K562 (cell line): ENCODE data around the gene PRR15L. TPM values are rescaled to one million over a fixed set of nuclear protein-coding genes. Genes with fewer than 3 reads are reported as not detected.

Experiments
- CBX1 ChIP-seq: sonication (generic); IDR thresholded peaks from 2 replicates; pipeline ENCODE4 v1.6.1; 2016; ENCODE audit warnings: antibody characterized with exemption, low read depth, mild to moderate bottlenecking
- CBX3 ChIP-seq, 2 experiments: IDR thresholded peaks; 1 replicate in 1 of 2; 2 replicates in 1 of 2; pipeline ENCODE4 v1.6.1; 2012; ENCODE audit warnings: inconsistent platforms in 2 of 2, low read length in 2 of 2, borderline replicate concordance in 1 of 2, control low read depth in 1 of 2
- E2F8 ChIP-seq: fragments of 450-650 bp; IDR thresholded peaks from 2 replicates; pipeline ENCODE4 v1.7.1; 2018; ENCODE audit warnings: mild to moderate bottlenecking, low read depth; ENCODE audit not compliant: partially characterized antibody
- HNRNPL ChIP-seq: fragments of 200-400 bp; formaldehyde crosslinking; IDR thresholded peaks from 2 replicates; pipeline ENCODE4 v1.6.1; 2017; ENCODE audit warnings: low read depth, mild to moderate bottlenecking, low read length
- NEUROD1 ChIP-seq: fragments of 150-350 bp; IDR thresholded peaks from 2 replicates; pipeline ENCODE4 v1.6.1; 2014; ENCODE audit warnings: borderline replicate concordance, low read length, low read depth; ENCODE audit not compliant: partially characterized antibody
- PRDM10 ChIP-seq: fragments of 450-650 bp; IDR thresholded peaks from 2 replicates; pipeline ENCODE4 v1.6.1; 2018; ENCODE audit not compliant: partially characterized antibody
- STAG1 ChIP-seq: sonication (generic); formaldehyde crosslinking; IDR thresholded peaks from 2 replicates; pipeline ENCODE4 v1.5.0; 2020; ENCODE audit warnings: missing genetic modification reagents, borderline replicate concordance
- TBP ChIP-seq: optimal IDR thresholded peaks from 2 replicates; pipeline ENCODE3; 2011; ENCODE audit warnings: low read depth, low read length, improper control_type of control experiment
- U2AF1 ChIP-seq: fragments of 200-400 bp; formaldehyde crosslinking; optimal IDR thresholded peaks from 2 replicates; pipeline ENCODE3; 2017; ENCODE audit warnings: mild to moderate bottlenecking, low read depth, low read length, moderate library complexity
- ZBTB49 ChIP-seq: sonication (generic); formaldehyde crosslinking; IDR thresholded peaks from 2 replicates; pipeline ENCODE4 v1.8.0; 2022; ENCODE audit warnings: missing genetic modification reagents, mild to moderate bottlenecking, borderline replicate concordance
- ZNF609 ChIP-seq: sonication (generic); formaldehyde crosslinking; IDR thresholded peaks from 2 replicates; pipeline ENCODE4 v1.8.1; 2023; ENCODE audit warnings: missing genetic modification reagents, mild to moderate bottlenecking, borderline replicate concordance
- ZSCAN29 ChIP-seq: fragments of 450-650 bp; IDR thresholded peaks from 2 replicates; pipeline ENCODE4 v1.6.1; 2017
- polyA plus RNA-seq, 8 experiments: library from polyadenylated mRNA; depleted of rRNA in 4 of 8; stranded (reverse) in 5 of 8; unstranded in 3 of 8; fragments of >200 nt; fragmentation: Nextera tagmentation in 2 of 8; fragmentation: Illumina TruSeq in 1 of 8; extraction: Ambion mirVana in 2 of 8; extraction: Trizol in 1 of 8; gene quantifications; 2 replicates each; pipeline versions ENCODE4 v1.2.1 to v1.2.3, GENCODE V29; 2011 to 2014; ENCODE audit warnings: inconsistent platforms in 1 of 8, missing spikeins in 1 of 8
- total RNA-seq, 7 experiments: library from RNA; depleted of rRNA in 6 of 7; stranded (reverse); fragments of >200 nt in 6 of 7; fragmentation: Illumina TruSeq in 2 of 7; extraction: Trizol in 2 of 7; gene quantifications; 2 replicates each; pipeline versions ENCODE4 v1.2.1 to v1.2.3, GENCODE V29; 2011 to 2021; ENCODE audit warnings: low replicate concordance in 1 of 7

Gene PRR15L
- total and polyA plus RNA-seq, 9 of the 15 experiments (the other 6 are each of a cell fraction or from before 2014, with no cell fraction given): 0.03 TPM; not detected in 8

- TF ChIP-seq PRDM10 (peak; percentile 49), CBX1 (peak; percentile 63), E2F8 (peak; percentile 99), ZBTB49 (CRISPR knock-in tag) (peak; percentile 67; the same call in 1 of the 2 replicates), NEUROD1 (peak; percentile 83), TBP (peak; percentile 67), HNRNPL (peak; percentile 89; the same call in 1 of the 2 replicates), ZSCAN29 (no peak), CBX3 (IDR thresholded peaks at IDR 0.05; ENCODE audit: borderline replicate concordance in 1 of 2, low read length in 2 of 2) (peak in 1 of 2 experiments; percentile 91; a peak in 1 of 3 replicates), U2AF1 (no peak), STAG1 (CRISPR knock-in tag) (no peak; the same call in 1 of the 2 replicates), ZNF609 (CRISPR knock-in tag) (peak; percentile 81; the same call in 1 of the 2 replicates)
Observed at GRCh38 chr17:47970725-47971499, 13.2 kb upstream of the PRR15L start, which contains the start of gene CDK5RAP3 (continued).
